OCI-M2 (cell line): ENCODE measurements around the gene HFE.

Source experiments
- DNase-seq: peaks from one replicate; lab custom pipeline; 2025; ENCODE audit not compliant: unreplicated experiment; lab: John Stamatoyannopoulos, UW

The HFE gene

GRCh38 chr6:26130581-26131249 lies 43.5 kb downstream of the HFE start:
- DNase-seq, result no peak

GRCh38 chr6:26131618-26132017 lies 44.4 kb downstream of the HFE start:
- DNase-seq, result no peak

DNA sequence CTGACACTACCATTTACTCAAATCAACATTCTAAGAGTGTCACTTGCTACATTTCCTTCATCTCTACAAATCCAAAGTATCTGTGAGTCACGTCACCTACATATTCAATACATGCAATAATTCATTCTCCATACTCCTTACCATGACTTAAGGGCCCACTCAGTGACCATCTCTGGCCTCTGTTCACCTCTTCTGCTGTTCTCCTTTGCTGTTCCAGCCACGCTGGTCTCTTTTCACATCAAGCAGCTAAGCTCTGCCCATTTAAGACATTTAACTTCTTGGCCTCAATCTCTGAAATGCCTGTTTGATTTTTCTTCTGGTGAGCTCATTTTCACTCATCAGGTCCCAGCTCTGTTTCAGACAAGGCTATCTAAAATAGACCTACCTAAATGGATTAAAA lies 46.5 kb downstream of the HFE start:
- no peak for DNase-seq

GRCh38 chr6:26136321-26136720 lies 49.1 kb downstream of the HFE start:
- no peak for DNase-seq

DNA sequence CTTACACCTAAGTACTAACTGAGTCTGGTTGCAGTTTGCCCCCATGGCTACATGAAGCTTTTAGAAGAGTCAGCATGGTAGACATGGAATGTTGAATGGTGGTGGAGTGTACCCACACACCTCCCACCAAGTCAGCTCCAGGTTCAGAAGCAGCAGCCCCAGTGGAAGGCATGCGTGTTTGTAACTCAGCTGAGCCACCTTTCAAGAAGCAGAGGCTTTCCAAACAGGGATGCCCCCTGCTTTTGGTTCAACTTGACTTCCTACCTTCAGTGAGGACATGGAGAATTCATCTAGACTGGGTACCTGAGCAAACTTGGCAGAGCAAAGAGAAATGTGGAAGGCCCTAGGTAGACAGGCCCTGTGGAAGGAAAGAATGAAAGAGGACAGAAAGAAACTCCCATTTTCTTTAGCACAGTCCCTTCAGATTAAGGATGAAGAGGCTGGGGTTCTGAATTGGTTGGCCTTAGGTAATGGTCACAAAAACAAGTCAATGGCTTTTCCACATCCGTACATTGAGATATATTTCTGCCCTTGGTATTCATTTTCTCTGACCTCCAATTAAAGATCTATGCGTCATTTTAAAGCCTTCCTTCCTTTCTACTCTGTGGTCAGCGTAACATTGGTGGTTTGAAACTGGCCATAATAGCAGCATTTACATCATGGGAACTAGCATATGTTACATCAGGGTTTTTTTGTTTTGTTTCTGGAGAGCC lies 53.2 kb downstream of the HFE start:
- DNase-seq, result no peak

DNA sequence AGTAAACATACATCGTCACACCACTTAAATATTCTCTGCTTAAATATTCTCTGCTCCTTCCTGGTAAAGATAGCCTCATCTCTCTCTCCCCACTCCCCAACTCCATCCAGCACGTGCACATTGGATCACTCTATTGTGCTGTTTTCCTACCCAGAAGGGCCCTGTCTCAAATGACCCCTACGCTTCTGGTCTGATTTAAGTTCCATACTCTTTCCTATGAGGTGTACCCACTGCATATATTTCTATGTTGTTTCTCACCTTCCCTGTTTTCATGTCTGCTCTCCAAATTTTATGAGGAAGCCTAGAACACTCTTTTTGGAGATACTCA lies 53.7 kb downstream of the HFE start:
- no peak for DNase-seq

GRCh38 chr6:26141378-26141904 lies 54.2 kb downstream of the HFE start:
- DNase-seq, result no peak

- no peak for DNase-seq
Observed at GRCh38 chr6:26142026-26142425, 54.8 kb downstream of the HFE start.
